Panc1 (cell line): ENCODE measurements around the gene CSTF3. TPM values are rescaled to one million over a fixed set of nuclear protein-coding genes. Genes with fewer than 3 reads are reported as not detected.

Experiments used
- ATAC-seq: fragments of 200-7000 bp; cut with Tn5 transposase; 2 replicates; pipeline ENCODE4 v1.9.1; 2020; ENCODE audit warnings: mild to moderate bottlenecking, moderate library complexity
- BruUV-seq: library from RNA; stranded (reverse); fragments of 400-500 nt; replicated peaks from 2 replicates; lab custom pipeline; 2021; lab: Mats Ljungman, UMichigan
- CTCF ChIA-PET: fragments of 300-600 bp; sonication (Branson Sonifier 250); formaldehyde crosslinking; loops from one replicate; lab custom pipeline; 2022; ENCODE audit warnings: antibody characterized with exemption; lab: Charles Lee
- POLR2A ChIA-PET: fragments of 300-600 bp; sonication (Branson Sonifier 250); formaldehyde crosslinking; loops from one replicate; lab custom pipeline; 2022; ENCODE audit warnings: antibody characterized with exemption; lab: Charles Lee
- DNase-seq: peaks from one replicate; pipeline ENCODE4 v3.0.0-alpha.2; 2010; ENCODE audit warnings: low read depth, low spot score
- H3K27ac ChIP-seq: 2 replicates; pipeline ENCODE4 v1.5.1; 2011; ENCODE audit warnings: mild to moderate bottlenecking, low read length, inconsistent platforms
- H3K27me3 ChIP-seq: fragments of 200-500 bp; sonication (Bioruptor generic); 2 replicates; pipeline ENCODE4 v1.6.0; 2014; ENCODE audit warnings: low read length, inconsistent platforms; ENCODE audit not compliant: control insufficient read depth, insufficient read depth
- H3K36me3 ChIP-seq: fragments of 200-500 bp; sonication (Bioruptor generic); 2 replicates; pipeline ENCODE4 v1.5.1; 2014; ENCODE audit warnings: inconsistent platforms, mild to moderate bottlenecking, low read length, moderate library complexity; ENCODE audit not compliant: control insufficient read depth, insufficient read depth
- H3K4me1 ChIP-seq: 2 replicates; pipeline ENCODE4 v1.5.1; 2011; ENCODE audit warnings: inconsistent platforms, mild to moderate bottlenecking, low read length, moderate library complexity; ENCODE audit not compliant: control insufficient read depth, insufficient read depth
- H3K4me3 ChIP-seq, 2 experiments: 2 replicates each; pipeline ENCODE4 v1.5.1; 2011 to 2012; ENCODE audit warnings: low read depth in 2 of 2, low read length in 2 of 2, mild to moderate bottlenecking in 2 of 2, inconsistent platforms in 1 of 2, moderate library complexity in 1 of 2
- H3K9me3 ChIP-seq: fragments of 200-500 bp; sonication (Bioruptor generic); 2 replicates; pipeline ENCODE4 v1.5.1; 2014; ENCODE audit warnings: low read depth, mild to moderate bottlenecking, inconsistent platforms, low read length, moderate library complexity; ENCODE audit not compliant: control insufficient read depth, insufficient read depth
- CTCF ChIP-seq: fragments of 450-650 bp; IDR thresholded peaks from 2 replicates; pipeline ENCODE4 v1.5.1; 2017; ENCODE audit warnings: mild to moderate bottlenecking
- POLR2AphosphoS5 ChIP-seq: IDR thresholded peaks from 2 replicates; pipeline ENCODE4 v1.6.1; 2012; ENCODE audit warnings: mild to moderate bottlenecking, low read depth, low read length, moderate library complexity
- REST ChIP-seq, 2 experiments: IDR thresholded peaks; 2 replicates each; pipeline ENCODE4 v1.6.1; 2011 to 2012; ENCODE audit warnings: low read depth in 2 of 2, control low read depth in 1 of 2, low read length in 1 of 2, mild to moderate bottlenecking in 1 of 2, moderate library complexity in 1 of 2; ENCODE audit not compliant: insufficient read depth in 1 of 2
- SIN3A ChIP-seq: IDR thresholded peaks from 2 replicates; pipeline ENCODE4 v1.6.1; 2012; ENCODE audit warnings: low read depth, mild to moderate bottlenecking, low read length, moderate library complexity, borderline replicate concordance; ENCODE audit not compliant: insufficient read depth
- TCF7L2 ChIP-seq: IDR thresholded peaks from 2 replicates; pipeline ENCODE4 v1.6.1; 2011; ENCODE audit warnings: mild to moderate bottlenecking, low read depth, low read length, inconsistent platforms
- in situ Hi-C: cut with HindIII; loops from 2 replicates; pipeline ENCODE4 v1.10.0; 2016; ENCODE audit warnings: low sequenced_read_pairs, low pct_unique_long_range_greater_than_20kb
- intact Hi-C: fragments of 100-400 bp; cut with micrococcal nuclease; formaldehyde crosslinking; loops from one replicate; pipeline ENCODE4 v1.10.0; 2022; ENCODE audit not compliant: unreplicated experiment
- total RNA-seq: library from RNA; stranded (reverse); gene quantifications from one replicate; pipeline ENCODE4 v1.2.1, GENCODE V29; 2021; ENCODE audit not compliant: unreplicated experiment

The CSTF3 gene
- total RNA-seq, 1 experiment from 2014 or later = 29.8 TPM

- Histone ChIP-seq H3K4me3 (no peak overlapping the region), H3K27ac (no peak overlapping the region), H3K36me3 (no peaks in the 10 kb centered on the region), H3K4me1 (no peaks in the 10 kb centered on the region), H3K9me3 (no peaks in the 10 kb centered on the region), H3K27me3 (no peaks in the 10 kb centered on the region)
- no TSS peak for BruUV-seq
- ChIA-PET CTCF (no interaction called here), POLR2A (no interaction called here)
- intact Hi-C loops (no loop called here), in situ Hi-C loops (no loop called here)
- TF ChIP-seq SIN3A (no peak), REST (IDR thresholded peaks at IDR 0.05; ENCODE audit: insufficient read depth in 1 of 2, low read depth in 2 of 2, low read length in 1 of 2) (no peak), TCF7L2 (no peak), POLR2AphosphoS5 (no peak), CTCF (no peak)
- no peak for DNase-seq
- ATAC-seq = 0 out of 2 replicates have a peak, but pooled peaks have one; percentile 56
Observed at GRCh38 chr11:33207408-33207985, 46.2 kb upstream of the CSTF3 start.

GRCh38 chr11:33197915-33198727 lies 36.8 kb upstream of the CSTF3 start:
- no peak overlapping the region for H3K27ac ChIP-seq
- no peak for DNase-seq
- in situ Hi-C loops = no loop called here
- intact Hi-C loops = no loop called here
- no peaks in the 10 kb centered on the region for H3K36me3 ChIP-seq
- ChIA-PET CTCF (interaction anchor here (0.7 kb wide), 1 partner anchor 65 kb away, joined by 5 read pairs; no protein-coding TSS in a partner anchor), POLR2A (no interaction called here)
- no TSS peak for BruUV-seq
- ATAC-seq = no peak
- H3K9me3 ChIP-seq = no peaks in the 10 kb centered on the region
- H3K4me3 ChIP-seq = no peak overlapping the region
- TF ChIP-seq POLR2AphosphoS5 = no peak
- no peak for TF ChIP-seq SIN3A
- no peak for TF ChIP-seq REST (IDR thresholded peaks at IDR 0.05; ENCODE audit: insufficient read depth in 1 of 2, low read depth in 2 of 2, low read length in 1 of 2)
- no peak for TF ChIP-seq TCF7L2
- no peak for TF ChIP-seq CTCF
- H3K4me1 ChIP-seq = no peaks in the 10 kb centered on the region
- H3K27me3 ChIP-seq = no peaks in the 10 kb centered on the region
